ENCODE data around the gene NT5DC4.

The NT5DC4 gene

DNA sequence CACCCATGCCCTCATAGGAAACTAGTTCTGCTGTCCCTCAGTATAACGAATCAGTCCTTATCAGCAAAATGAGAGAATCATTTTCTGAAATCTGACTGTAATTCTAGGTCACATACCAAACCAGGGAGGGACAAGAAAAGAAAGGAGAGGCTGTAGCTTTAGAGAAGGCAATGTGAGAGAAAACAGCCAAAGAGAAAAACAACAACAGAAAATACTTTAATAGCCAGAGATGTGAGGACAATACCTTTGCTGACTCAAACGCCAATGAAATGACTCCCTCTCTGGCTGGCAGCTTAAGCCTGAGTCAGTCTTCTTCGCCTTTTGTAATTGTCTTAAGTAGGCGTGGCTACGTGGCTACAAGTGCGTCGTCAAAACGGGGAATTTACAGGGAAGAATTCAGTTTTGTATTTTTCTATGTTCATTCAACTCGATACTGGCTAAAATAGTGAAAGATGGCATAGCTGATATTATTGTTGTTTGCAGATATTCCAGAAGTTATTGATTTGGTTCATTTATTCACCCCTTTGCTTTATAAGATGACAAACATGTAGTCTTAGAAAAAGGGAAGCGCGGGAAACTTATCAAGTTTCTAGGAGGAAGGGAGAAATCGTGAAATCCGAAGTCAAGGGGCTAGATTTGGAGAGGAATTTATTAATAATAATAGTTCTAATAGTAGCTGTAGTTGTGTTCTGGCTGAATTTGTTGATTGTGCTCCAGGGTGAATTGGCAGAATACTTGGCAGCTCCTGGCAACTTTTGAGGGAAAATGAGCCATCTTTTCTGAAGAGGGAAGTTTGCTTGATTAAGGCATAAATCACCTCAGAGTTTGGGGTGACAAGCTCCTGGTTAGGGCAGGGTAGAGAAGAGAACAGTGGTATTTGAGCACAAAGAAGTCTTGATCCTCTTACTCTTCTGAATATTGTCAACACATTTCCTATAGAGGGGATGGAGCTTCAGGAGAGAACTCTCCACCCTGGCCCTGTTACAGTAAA is 63.7 kb downstream of the NT5DC4 start, which contains the start of gene IL1A:
Gene IL1A, minus strand, starts transcription at position 295 of the 991 bp plus-strand sequence. CDS start 723 bp downstream, outside the sequence.
- DNase-seq (ENCODE audit: low spot score): no peak

DNA sequence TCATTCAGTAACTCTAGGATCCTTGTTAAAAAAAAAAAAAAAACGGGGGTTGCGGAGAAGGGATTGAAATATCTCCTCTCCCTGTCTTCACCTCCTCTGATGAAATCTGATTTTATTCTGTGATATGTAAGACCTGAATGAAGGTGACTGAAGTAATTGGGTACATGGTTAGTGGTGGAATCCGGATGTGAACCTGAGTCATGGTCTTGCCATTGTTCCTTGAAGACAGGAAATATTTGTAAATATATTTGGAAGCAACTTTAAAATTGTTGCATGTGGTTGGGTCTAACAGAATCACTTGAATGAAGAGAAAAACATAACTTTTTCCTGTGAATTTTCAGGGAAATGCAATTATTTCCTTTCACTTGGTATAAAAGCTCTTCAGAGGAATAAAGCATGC is 66.5 kb downstream of the NT5DC4 start:
- no peak for DNase-seq (ENCODE audit: low spot score)

DNA sequence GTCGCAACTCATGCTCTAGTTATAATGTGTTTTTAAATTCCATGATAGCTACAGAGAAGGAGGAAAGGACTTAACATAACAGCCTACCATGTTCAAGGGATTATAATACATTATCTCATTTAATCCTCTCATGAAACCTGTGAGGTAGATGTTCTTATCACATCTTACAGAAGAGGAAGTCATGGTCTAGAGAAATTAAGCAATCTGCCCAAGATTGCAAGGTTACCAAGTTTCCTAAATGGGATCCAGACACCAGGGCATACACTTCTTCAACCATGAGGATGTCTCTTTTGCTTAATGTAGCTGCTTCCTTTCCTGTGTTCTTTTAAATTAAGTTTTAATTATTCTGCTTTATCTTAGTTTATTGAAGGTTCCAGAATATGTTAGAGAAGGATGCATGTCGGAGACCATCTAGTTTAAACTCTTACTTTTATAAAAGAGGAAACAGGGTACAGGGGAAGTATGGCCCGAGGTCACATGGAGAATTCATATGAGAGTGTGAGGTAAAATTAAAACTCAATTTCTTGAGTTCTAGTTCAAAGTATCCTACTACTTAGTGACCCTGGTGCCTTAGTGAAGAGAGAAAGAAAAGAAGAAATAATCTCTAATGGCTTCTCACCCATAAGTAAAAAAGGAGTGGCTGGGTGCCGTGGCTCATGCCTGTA is 67.0 kb downstream of the NT5DC4 start:
- no peak for DNase-seq (ENCODE audit: low spot score)

DNA sequence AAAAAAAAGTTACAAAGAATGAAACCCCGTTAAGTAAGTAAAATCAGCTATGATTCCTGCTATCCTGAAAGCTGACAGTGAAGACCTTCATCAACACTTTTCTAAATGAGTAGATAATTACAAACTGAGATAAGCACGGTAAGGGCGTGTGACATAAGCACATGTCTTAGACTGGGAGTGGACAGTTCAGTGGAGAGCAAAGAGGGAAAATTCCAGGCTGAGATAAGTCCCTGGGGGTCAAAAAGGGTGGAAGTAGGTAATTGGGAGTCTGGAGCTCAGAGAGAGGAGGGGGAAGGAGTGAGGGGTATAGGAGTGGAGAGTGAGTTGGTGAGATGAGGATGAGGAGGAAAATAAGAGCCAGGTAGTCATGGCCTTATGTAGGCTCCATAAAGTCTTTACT is 67.8 kb downstream of the NT5DC4 start:
- DNase-seq (ENCODE audit: low spot score): no peak
